Heart right ventricle (tissue), 16 donors: ENCODE measurements around the gene DAB1. TPM values are rescaled to one million over a fixed set of nuclear protein-coding genes. Genes with fewer than 3 reads are reported as not detected.

Experiments used
- ATAC-seq, 8 donors: fragments of 200-7000 bp; cut with Tn5 transposase; one replicate each; pipeline ENCODE4 v1.9.1; 2020; ENCODE audit warnings: mild to moderate bottlenecking in 8 of 8, moderate library complexity in 8 of 8, moderate number of reproducible peaks in 1 of 8
- DNase-seq, 2 donors: peaks; one replicate each; pipeline ENCODE4 v3.0.0-alpha.2; 2020
- H3K27ac ChIP-seq, 10 donors: fragments of 200-600 bp; sonication (generic) in 2 of 10; one replicate each; pipeline versions ENCODE4 v1.5.0 to v1.8.0; 2020 to 2022; ENCODE audit warnings: mild to moderate bottlenecking in 3 of 10
- H3K27me3 ChIP-seq, 7 donors: fragments of 200-600 bp; one replicate each; pipeline ENCODE4 v1.8.0; 2021 to 2022; ENCODE audit warnings: mild to moderate bottlenecking in 2 of 7
- H3K36me3 ChIP-seq, 9 donors: fragments of 200-600 bp; sonication (generic) in 1 of 9; one replicate each; pipeline versions ENCODE4 v1.5.0 to v1.8.0; 2020 to 2022; ENCODE audit warnings: mild to moderate bottlenecking in 2 of 9
- H3K4me1 ChIP-seq, 9 donors: fragments of 200-600 bp; sonication (generic) in 1 of 9; one replicate each; pipeline versions ENCODE4 v1.5.0 to v1.8.0; 2020 to 2022; ENCODE audit warnings: mild to moderate bottlenecking in 4 of 9
- H3K4me3 ChIP-seq, 10 donors: fragments of 200-600 bp; sonication (generic) in 2 of 10; one replicate each; pipeline versions ENCODE4 v1.5.0 to v1.8.0; 2020 to 2022; ENCODE audit warnings: mild to moderate bottlenecking in 7 of 10, moderate library complexity in 2 of 10
- H3K9me3 ChIP-seq, 11 donors: fragments of 200-600 bp in 10 of 11; sonication (generic) in 2 of 11; one replicate each; pipeline versions ENCODE4 v1.5.0 to v1.8.0; 2013 to 2022; ENCODE audit warnings: mild to moderate bottlenecking in 2 of 11, control low read depth in 1 of 11, moderate library complexity in 1 of 11
- WGBS, 2 donors: extraction: QIAGEN DNeasy Blood & Tissue Kit; methylation state at CpG; one replicate each; pipeline ENCODE4 v1.1.7; 2013; ENCODE audit warnings: inconsistent platforms in 1 of 2; 5-methylcytosine and 5-hydroxymethylcytosine counted together
- intact Hi-C, 10 donors: fragments of 100-400 bp; cut with DNase I; formaldehyde crosslinking; loops; one replicate each; pipeline versions ENCODE4 v1.11.1 to v1.14.2; 2022
- polyA plus RNA-seq, 2 donors: library from polyadenylated mRNA; stranded (reverse); fragments of 200-250 nt; gene quantifications; one replicate each; pipeline ENCODE4 v1.2.3, GENCODE V29; 2013
- total RNA-seq, 10 donors: library from RNA; stranded (reverse); fragmentation: NEBNext Ultra II Directional in 3 of 10; extraction: Animal tissue kit (Norgen Biotek cat#: 25700) in 3 of 10; gene quantifications; one replicate each; pipeline versions ENCODE4 v1.2.1 to v1.2.4, GENCODE V29; 2021 to 2023
- TF ChIP-seq, protein P1 (sequence below), 9 donors: fragments of 200-600 bp; sonication (generic) in 2 of 9; IDR thresholded peaks; one replicate each; pipeline versions ENCODE4 v1.5.0 to v1.8.0; 2021 to 2022; ENCODE audit warnings: antibody characterized with exemption in 9 of 9, mild to moderate bottlenecking in 5 of 9, moderate library complexity in 1 of 9
- donor health status: Arrhythmogenic right ventricular cardiomyopathy.
- donor health status: ischemic (EF 13 %, LVEDD 7.1; RV severe dilation, severe dysfunction).
- donor health status: healthy with polysubstance abuse.
- donor health status: DM: no; HTN: yes; CAD: no.
- donor health status: DM: no; HTN: no; CAD: no.
- donor health status: ischemic (EF 25% LVEDD 6.9; RV normal size, moderate dysfunction).
- donor health status: ischemic (EF 25% LVEDD 5.7; RV mildly dilated, moderate dysfunction).
- donor health status: healthy.
- donor health status: DM: yes; HTN: yes; CAD: no.
- donor health status: Ischemic cardiomyopathy.
- donor health status: ischemic (EF 35%, LVEDD 5.7; RV mildly dilated, moderate dysfunction).
- donor health status: nonischemic (EF 11% LVEDD 7.7; RV severe dilation, severe dysfunction).
- donor health status: DM: yes; HTN: yes; CAD: no.
- donor health status: PGD.
- donor health status: ischemic (EF 29% LVEDD 5.4; RV normal size, mild dysfunction).
- donor health status: nonischemic (EF 23%, LVEDD 6.1; RV moderate dilation, normal function).

Gene DAB1
- total and polyA plus RNA-seq, 12 donors: 0.16 to 25.5 (median 8.1) TPM

GRCh38 chr1:56966698-56966999 is 457.2 kb downstream of the DAB1 start:
- intact Hi-C loops: loop anchor here in 3 of 10 donors (5.0 to 10.0 kb wide), 3 partner anchors 112 to 134 kb away; partner anchors contain the start of gene C8A (in 1 of the 3)
- 88 to 98% methylated on average over 1 of the region's 1 CpG for WGBS, 2 donors

DNA sequence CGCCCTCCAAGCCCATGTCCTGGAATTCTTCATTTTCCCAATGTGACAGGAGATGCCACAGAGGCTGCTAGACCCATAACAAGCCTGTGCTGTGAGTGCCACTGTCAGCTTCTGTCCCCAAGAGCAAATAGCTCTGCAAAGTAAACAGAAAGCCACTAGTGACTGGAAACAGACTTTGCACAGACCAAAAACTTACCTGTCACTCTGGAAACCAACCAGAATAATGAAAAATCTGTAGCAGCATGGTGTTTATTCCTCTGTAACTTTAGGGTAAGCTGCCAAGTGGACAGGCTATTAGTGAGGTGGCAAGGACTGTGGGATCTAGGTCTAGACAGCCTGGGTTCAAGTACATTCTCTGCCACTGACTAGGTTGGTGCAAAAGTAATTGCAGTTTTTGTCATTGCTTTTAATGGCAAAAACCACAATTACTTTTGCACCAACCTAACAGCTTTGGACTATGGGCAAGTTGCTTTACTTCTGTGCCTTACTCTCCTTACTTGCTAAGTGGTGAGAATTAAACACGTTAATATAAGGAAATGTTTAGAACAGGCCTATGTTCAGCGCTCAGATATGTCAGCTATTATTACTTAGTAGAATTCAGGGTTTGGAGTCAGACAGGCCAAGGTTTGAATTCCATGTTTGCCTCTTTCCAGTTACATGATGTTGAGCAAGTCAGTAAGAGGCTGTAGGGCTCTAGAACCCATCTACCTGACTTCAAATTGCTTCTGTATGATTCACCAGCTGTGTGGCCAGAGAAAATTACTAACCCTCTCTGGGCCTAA is 457.8 kb downstream of the DAB1 start, which contains the start of gene C8B:
C8B (minus strand) TSS at position 100 of the 782 bp plus-strand sequence; CDS start at position 33, 67 bp downstream.
- Histone ChIP-seq H3K36me3 (no peaks in the 10 kb centered on the region), H3K27ac (no peak within 1 kb of the TSS), H3K4me3 (no peak within 1 kb of the TSS), H3K4me1 (no peaks in the 10 kb centered on the region), H3K9me3 (peaks cover 0 to 5% (median 0%) of the 10 kb centered on the region in 11 donors), H3K27me3 (peaks cover 0 to 3% (median 0%) of the 10 kb centered on the region in 7 donors)
- TF ChIP-seq, protein P1, sequence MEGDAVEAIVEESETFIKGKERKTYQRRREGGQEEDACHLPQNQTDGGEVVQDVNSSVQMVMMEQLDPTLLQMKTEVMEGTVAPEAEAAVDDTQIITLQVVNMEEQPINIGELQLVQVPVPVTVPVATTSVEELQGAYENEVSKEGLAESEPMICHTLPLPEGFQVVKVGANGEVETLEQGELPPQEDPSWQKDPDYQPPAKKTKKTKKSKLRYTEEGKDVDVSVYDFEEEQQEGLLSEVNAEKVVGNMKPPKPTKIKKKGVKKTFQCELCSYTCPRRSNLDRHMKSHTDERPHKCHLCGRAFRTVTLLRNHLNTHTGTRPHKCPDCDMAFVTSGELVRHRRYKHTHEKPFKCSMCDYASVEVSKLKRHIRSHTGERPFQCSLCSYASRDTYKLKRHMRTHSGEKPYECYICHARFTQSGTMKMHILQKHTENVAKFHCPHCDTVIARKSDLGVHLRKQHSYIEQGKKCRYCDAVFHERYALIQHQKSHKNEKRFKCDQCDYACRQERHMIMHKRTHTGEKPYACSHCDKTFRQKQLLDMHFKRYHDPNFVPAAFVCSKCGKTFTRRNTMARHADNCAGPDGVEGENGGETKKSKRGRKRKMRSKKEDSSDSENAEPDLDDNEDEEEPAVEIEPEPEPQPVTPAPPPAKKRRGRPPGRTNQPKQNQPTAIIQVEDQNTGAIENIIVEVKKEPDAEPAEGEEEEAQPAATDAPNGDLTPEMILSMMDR (IDR thresholded peaks at IDR 0.05): no peak
- WGBS, 2 donors: 87% methylated on average over 3 of the region's 3 CpGs
- no peak for DNase-seq
- intact Hi-C loops: loop anchor here in 3 of 10 donors (5.0 to 10.0 kb wide), 3 partner anchors 111 to 134 kb away; partner anchors contain the start of gene C8A (in 1 of the 3)
- ATAC-seq: no peak

More at GRCh38 chr1:56966698-56966999, 457.2 kb downstream of the DAB1 start:
- no peaks in the 10 kb centered on the region for H3K36me3 ChIP-seq
- TF ChIP-seq, protein P1 (IDR thresholded peaks at IDR 0.05): no peak
- no peak overlapping the region for H3K27ac ChIP-seq
- no peak overlapping the region for H3K4me3 ChIP-seq
- peaks cover 0 to 5% (median 0%) of the 10 kb centered on the region in 11 donors for H3K9me3 ChIP-seq
- no peak for ATAC-seq
- peaks cover 0 to 3% (median 0%) of the 10 kb centered on the region in 7 donors for H3K27me3 ChIP-seq
- DNase-seq: no peak
- H3K4me1 ChIP-seq: no peaks in the 10 kb centered on the region

GRCh38 chr1:56965191-56965590 is 458.7 kb downstream of the DAB1 start:
- intact Hi-C loops: loop anchor here in 3 of 10 donors (5.0 to 10.0 kb wide), 3 partner anchors 110 to 133 kb away; partner anchors contain the start of gene C8A (in 1 of the 3)
- TF ChIP-seq, protein P1 (IDR thresholded peaks at IDR 0.05): no peak
- WGBS, 2 donors: 77 to 82% methylated on average over 3 of the region's 3 CpGs
- Histone ChIP-seq H3K36me3 (no peaks in the 10 kb centered on the region), H3K9me3 (peaks cover 0 to 5% (median 0%) of the 10 kb centered on the region in 11 donors), H3K27ac (no peak overlapping the region), H3K4me3 (no peak overlapping the region), H3K4me1 (no peaks in the 10 kb centered on the region), H3K27me3 (peaks cover 0 to 3% (median 0%) of the 10 kb centered on the region in 7 donors)
- ATAC-seq: no peak
- DNase-seq: no peak

DNA sequence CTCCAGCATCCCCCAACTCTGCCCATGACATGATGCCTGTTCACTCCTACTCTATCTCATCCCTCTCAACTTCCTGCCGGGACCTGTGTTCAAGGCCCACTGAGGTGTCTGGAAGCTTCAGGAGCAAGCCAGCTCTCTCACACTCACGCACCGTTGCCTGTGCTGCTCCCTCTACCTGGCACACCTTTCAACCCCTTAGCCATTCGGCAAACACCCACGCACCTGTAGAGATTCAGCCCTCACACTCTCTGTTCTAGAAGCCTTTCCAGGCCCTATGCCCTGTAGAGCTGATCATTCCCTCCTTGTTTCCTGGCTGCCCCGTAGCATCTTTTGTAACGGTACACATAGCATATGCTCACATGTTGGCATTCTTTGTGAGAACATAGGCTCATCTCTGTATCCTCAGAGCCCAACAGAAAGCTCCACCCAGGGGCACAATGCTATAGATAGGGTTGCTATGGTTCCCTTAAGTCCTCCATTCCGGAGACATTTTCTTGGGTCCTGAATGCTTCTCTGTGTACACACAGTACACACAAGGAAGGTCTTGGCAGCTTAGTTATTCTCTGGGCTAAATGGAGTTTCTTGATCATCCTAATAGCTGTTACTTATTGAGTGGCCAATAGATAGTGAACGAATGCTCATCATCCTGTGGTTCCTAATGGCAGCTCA is 459.4 kb downstream of the DAB1 start:
- Histone ChIP-seq H3K4me3 (no peak overlapping the region), H3K27me3 (peaks cover 0 to 3% (median 0%) of the 10 kb centered on the region in 7 donors), H3K27ac (no peak overlapping the region), H3K9me3 (peaks cover 0 to 5% (median 0%) of the 10 kb centered on the region in 11 donors), H3K36me3 (no peaks in the 10 kb centered on the region), H3K4me1 (no peaks in the 10 kb centered on the region)
- ATAC-seq (no peak), DNase-seq (no peak)
- intact Hi-C loops: loop anchor here in 3 of 10 donors (5.0 to 10.0 kb wide), 3 partner anchors 110 to 132 kb away; partner anchors contain the start of gene C8A (in 1 of the 3)
- WGBS, 2 donors: 89 to 92% methylated on average over 9 of the region's 9 CpGs
- TF ChIP-seq, protein P1 (IDR thresholded peaks at IDR 0.05): no peak
